OCI-LY3 (cell line): Measurements from ENCODE around the gene LYPLA2.
A peak's percentile ranks its signal among the peaks of the same experiment; 100 is the strongest.

Experiments
- H2AFZ ChIP-seq: fragments of 200-600, 300-600 bp; shearing (Covaris generic); 2 replicates; pipeline ENCODE4 v1.6.0; 2014; ENCODE audit warnings: antibody characterized with exemption, low read depth, low read length
- H3K27ac ChIP-seq: fragments of 200-600, 300-600 bp; sonication (generic); 2 replicates; pipeline ENCODE4 v1.5.1; 2014; ENCODE audit warnings: mild to moderate bottlenecking, low read length, moderate library complexity, mixed read lengths
- H3K27me3 ChIP-seq: fragments of 200-600, 300-600 bp; sonication (generic); 2 replicates; pipeline ENCODE4 v1.6.1; 2014; ENCODE audit warnings: low read depth, low read length, mixed read lengths
- H3K36me3 ChIP-seq: fragments of 200-600, 300-600 bp; sonication (generic); replicated peaks from 2 replicates; pipeline ENCODE3; 2014; ENCODE audit warnings: low read depth, low read length, mixed read lengths
- H3K4me1 ChIP-seq: fragments of 300-600, 200-600 bp; sonication (generic); 2 replicates; pipeline ENCODE4 v1.6.1; 2014; ENCODE audit warnings: low read length, mixed read lengths
- H3K4me2 ChIP-seq: fragments of 200-600, 300-600 bp; sonication (generic); 2 replicates; pipeline ENCODE4 v1.6.1; 2014; ENCODE audit warnings: low read length, mixed read lengths
- H3K4me3 ChIP-seq: fragments of 300-600, 200-600 bp; sonication (generic); 2 replicates; pipeline ENCODE4 v1.5.1; 2014; ENCODE audit warnings: antibody characterized with exemption, mild to moderate bottlenecking, low read length, moderate library complexity
- H3K79me2 ChIP-seq: fragments of 300-600, 200-600 bp; shearing (Covaris generic); 2 replicates; pipeline ENCODE4 v1.6.1; 2014; ENCODE audit warnings: mild to moderate bottlenecking, low read length, mixed read lengths
- H3K9ac ChIP-seq: fragments of 300-600, 200-600 bp; shearing (Covaris generic); 2 replicates; pipeline ENCODE4 v1.6.0; 2014; ENCODE audit warnings: mild to moderate bottlenecking, low read length, moderate library complexity
- H3K9me3 ChIP-seq: fragments of 200-600, 300-600 bp; shearing (Covaris generic); 2 replicates; pipeline ENCODE4 v1.6.1; 2014; ENCODE audit warnings: low read length, mixed read lengths; ENCODE audit not compliant: insufficient read depth
- H4K20me1 ChIP-seq: fragments of 200-600, 300-600 bp; sonication (generic); 2 replicates; pipeline ENCODE4 v1.6.1; 2016; ENCODE audit warnings: low read length, mixed read lengths; ENCODE audit not compliant: insufficient read depth
- CTCF ChIP-seq: fragments of 200-600, 300-600 bp; sonication (generic); IDR thresholded peaks from 2 replicates; pipeline ENCODE4 v1.5.1; 2014; ENCODE audit warnings: antibody characterized with exemption, low read length, low read depth
- EZH2phosphoT487 ChIP-seq: fragments of 200-600 bp; shearing (Covaris generic); IDR thresholded peaks from 2 replicates; pipeline ENCODE4 v1.6.1; 2018; ENCODE audit warnings: antibody characterized with exemption, mixed run types, low read depth

Gene LYPLA2

GRCh38 chr1:23790696-23791515 lies at the start of gene LYPLA2:
TSS of gene LYPLA2 (plus strand) at chr1:23791145. CDS start at chr1:23792683, 1,538 bp downstream.
- Histone ChIP-seq H3K36me3 (peaks cover 12% of the 10 kb centered on the region), H3K27ac (peak within 1 kb of the TSS; percentile 37), H2AFZ (no peak within 1 kb of the TSS; the same call in 1 of the 2 replicates), H3K9ac (peak within 1 kb of the TSS; percentile 93), H3K27me3 (no peaks in the 10 kb centered on the region), H3K4me3 (peak within 1 kb of the TSS; percentile 99), H3K4me1 (peaks cover 8% of the 10 kb centered on the region), H3K9me3 (no peaks in the 10 kb centered on the region), H3K79me2 (peaks cover 24% of the 10 kb centered on the region), H4K20me1 (no peaks in the 10 kb centered on the region), H3K4me2 (peak within 1 kb of the TSS; percentile 53)
- TF ChIP-seq EZH2phosphoT487 (no peak), CTCF (no peak)

GRCh38 chr1:23741609-23742008 lies 49.3 kb upstream of the LYPLA2 start:
- Histone ChIP-seq H3K4me1 (peaks cover 29% of the 10 kb centered on the region), H3K27me3 (no peaks in the 10 kb centered on the region), H3K9me3 (no peaks in the 10 kb centered on the region), H3K4me2 (no peak overlapping the region), H3K36me3 (peaks cover 7% of the 10 kb centered on the region), H3K4me3 (no peak overlapping the region), H3K79me2 (peaks cover 39% of the 10 kb centered on the region), H2AFZ (no peak overlapping the region), H4K20me1 (peaks cover 13% of the 10 kb centered on the region), H3K9ac (no peak overlapping the region), H3K27ac (no peak overlapping the region)
- TF ChIP-seq EZH2phosphoT487: no peak
- TF ChIP-seq CTCF: no peak

GRCh38 chr1:23742670-23743286 lies 48.2 kb upstream of the LYPLA2 start:
- H3K79me2 ChIP-seq: peaks cover 50% of the 10 kb centered on the region

More at GRCh38 chr1:23742670-23743286, 48.2 kb upstream of the LYPLA2 start:
- Histone ChIP-seq H3K36me3 (peaks cover 18% of the 10 kb centered on the region), H3K27ac (peak overlapping the region; percentile 71), H2AFZ (peak overlapping the region; percentile 46; the same call in 1 of the 2 replicates), H3K9ac (peak overlapping the region; percentile 92), H3K4me3 (peak overlapping the region; percentile 91), H3K27me3 (no peaks in the 10 kb centered on the region), H3K4me1 (peaks cover 39% of the 10 kb centered on the region), H3K9me3 (no peaks in the 10 kb centered on the region), H4K20me1 (peaks cover 24% of the 10 kb centered on the region), H3K4me2 (peak overlapping the region; percentile 100)
- TF ChIP-seq CTCF: no peak
- TF ChIP-seq EZH2phosphoT487: no peak
